HTERT RPE-1 (cell line): ENCODE measurements around the gene SGPL1.

Experiments used
- in situ Hi-C: fragments of 300-500 bp; cut with MboI; formaldehyde crosslinking; loops from 4 replicates; pipeline ENCODE4 v1.14.3; 2020; ENCODE audit warnings: low sequenced_read_pairs

SGPL1 gene

DNA sequence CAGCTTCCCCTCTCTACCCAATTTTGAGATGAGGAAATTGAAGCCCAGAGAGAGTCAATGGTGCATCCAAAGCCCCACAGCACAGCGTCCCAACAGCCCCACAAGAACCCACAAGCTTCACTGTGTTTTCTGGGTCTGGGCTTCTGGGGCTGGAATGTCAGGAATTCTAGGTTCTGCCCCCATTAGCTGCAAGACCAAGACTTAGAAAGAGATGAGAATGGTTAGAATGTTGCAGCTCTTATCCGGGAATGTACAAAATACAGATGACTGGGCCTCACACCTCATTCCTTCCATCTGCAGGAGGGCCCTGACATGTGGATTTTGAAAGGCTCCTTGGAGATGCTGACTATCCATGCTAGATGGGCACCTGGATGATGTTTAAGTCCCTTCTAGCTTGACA is 6.0 kb upstream of the SGPL1 start:
- in situ Hi-C loops: no loop called here

- in situ Hi-C loops: no loop called here
These were observed 4.8 kb upstream of the SGPL1 start for GRCh38 chr10:70810967-70811366.

GRCh38 chr10:70811881-70812280 is 3.9 kb upstream of the SGPL1 start:
- in situ Hi-C loops: no loop called here

- in situ Hi-C loops: no loop called here
These were observed 2.9 kb upstream of the SGPL1 start for GRCh38 chr10:70812814-70813213.

DNA sequence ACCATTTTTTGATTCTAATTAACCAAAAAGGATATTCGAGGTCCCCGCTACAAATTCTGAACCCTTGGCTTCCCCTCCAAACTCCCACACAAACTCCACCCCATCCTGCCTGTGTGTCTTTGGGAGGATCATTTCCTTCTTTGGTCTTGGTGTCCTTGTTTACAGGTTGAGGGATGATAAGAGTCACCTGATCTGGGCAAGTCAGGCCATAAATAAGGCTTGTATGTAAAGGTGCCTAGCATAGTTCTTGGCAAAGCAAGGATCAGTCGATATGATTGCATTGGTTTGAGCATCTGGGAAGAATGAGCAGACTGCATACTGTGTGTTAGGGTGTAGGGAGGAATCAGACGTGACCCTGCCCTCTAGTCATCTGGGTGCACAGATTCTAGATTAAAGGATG is 1.6 kb upstream of the SGPL1 start:
- in situ Hi-C loops: no loop called here

- in situ Hi-C loops: no loop called here
These were observed 609 bp downstream of the SGPL1 start for GRCh38 chr10:70816220-70816894.

DNA sequence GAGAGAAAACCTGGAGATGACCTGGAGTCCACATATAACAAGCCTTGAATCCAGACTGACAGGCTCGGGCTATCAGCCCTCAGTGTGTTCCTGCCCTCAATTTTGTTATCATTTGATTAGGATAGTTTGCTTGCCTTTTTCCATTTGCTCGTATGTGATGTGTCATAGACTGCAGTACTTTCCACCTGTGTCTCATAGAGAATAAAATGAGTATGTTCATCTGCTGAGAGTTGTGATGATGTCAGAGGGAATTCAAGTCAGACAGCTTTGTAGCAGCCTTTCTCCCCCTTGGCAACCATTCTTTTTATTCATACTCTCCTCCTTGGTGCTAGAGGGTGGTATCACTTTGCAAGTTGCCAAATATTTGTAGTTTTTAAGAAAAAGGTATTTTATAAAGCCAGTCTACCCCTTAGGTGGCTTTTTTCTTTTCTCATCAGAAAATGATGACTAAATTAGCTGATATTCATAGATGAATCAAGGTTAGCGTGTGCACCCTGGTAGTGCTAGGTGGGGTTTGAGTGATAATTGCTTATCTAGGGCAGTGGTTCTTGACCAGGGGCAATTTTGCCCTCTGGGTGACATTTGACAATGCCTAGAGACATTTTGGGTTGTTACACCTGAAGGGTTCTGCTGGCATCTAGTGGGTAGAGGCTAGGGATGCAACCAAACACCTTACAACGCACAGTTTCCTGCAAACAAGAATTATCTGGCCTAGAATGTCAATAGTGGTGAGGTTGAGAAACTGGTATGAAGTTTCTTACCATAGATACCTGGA is 5.4 kb downstream of the SGPL1 start:
- in situ Hi-C loops: no loop called here

GRCh38 chr10:70822076-70822820 is 6.5 kb downstream of the SGPL1 start:
- in situ Hi-C loops: no loop called here

DNA sequence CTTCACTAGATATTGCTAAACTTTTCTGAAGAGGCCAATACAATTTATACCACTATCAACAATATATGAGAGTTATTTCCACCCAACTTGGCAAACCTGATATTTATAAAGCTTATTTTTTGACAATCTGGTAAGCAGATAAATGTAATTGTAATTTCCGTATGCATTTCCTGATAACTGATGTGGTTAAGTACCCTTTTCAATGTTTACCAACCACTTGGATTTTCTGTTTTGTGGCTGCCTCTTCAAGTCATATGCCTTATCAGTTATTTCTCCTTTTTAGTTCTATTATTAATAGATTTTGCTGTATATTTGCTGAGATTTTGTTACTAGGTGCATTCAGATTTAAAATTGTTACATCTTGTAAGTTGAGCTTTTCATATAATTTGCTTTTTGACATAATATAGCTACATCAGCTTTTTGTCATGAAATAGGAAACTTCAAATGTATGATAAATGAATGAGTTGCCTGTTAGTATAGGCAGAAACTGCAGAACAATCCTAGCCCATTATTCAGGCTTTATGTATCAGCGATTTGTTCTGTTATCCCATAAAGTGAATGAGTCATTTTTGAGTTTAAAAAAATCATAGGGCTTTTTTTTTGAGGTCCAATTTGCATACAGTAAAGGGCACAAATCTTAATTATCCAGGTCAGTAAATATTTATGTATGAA is 11.5 kb downstream of the SGPL1 start:
- in situ Hi-C loops: no loop called here

DNA sequence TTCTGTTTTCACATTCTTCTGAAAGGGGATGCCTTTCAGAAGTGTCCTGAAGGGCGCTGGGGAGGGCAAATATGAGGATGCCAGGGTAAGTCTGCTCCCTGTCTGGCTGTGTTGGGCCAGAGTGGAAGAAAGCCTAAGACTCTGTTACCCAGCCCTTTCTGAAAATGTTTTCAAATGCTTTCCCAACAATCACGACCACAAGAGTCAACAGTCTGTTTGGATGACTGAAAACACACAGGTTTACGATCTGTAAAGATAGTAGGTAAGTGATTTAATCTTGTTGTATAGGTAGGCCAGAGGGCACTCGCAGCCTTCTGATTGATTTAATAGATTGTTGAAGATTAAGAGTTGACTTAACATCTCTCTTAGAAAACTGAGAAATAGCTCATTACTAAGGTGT is 13.2 kb downstream of the SGPL1 start:
- in situ Hi-C loops: no loop called here

GRCh38 chr10:70829543-70829942 is 13.8 kb downstream of the SGPL1 start:
- in situ Hi-C loops: no loop called here

DNA sequence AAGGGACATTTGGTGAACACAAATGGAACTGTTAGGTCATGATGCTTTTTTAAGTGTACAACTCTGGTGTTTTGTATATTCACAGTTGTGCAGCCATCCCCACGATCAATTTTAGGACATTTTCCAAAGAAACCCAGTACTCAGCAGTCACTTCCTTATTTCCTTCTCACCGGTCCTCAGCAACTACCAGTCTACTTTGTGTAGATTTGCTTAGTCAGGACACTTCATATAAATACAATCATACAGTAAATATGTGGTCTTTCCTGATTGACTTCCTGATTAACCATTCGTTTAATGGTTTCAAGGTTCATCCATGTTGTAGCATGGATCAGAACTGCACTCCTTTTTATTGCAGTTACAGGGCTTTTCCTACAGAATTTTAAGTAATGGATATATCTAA is 14.4 kb downstream of the SGPL1 start:
- in situ Hi-C loops: no loop called here

GRCh38 chr10:70832221-70832620 is 16.5 kb downstream of the SGPL1 start:
- in situ Hi-C loops: no loop called here

DNA sequence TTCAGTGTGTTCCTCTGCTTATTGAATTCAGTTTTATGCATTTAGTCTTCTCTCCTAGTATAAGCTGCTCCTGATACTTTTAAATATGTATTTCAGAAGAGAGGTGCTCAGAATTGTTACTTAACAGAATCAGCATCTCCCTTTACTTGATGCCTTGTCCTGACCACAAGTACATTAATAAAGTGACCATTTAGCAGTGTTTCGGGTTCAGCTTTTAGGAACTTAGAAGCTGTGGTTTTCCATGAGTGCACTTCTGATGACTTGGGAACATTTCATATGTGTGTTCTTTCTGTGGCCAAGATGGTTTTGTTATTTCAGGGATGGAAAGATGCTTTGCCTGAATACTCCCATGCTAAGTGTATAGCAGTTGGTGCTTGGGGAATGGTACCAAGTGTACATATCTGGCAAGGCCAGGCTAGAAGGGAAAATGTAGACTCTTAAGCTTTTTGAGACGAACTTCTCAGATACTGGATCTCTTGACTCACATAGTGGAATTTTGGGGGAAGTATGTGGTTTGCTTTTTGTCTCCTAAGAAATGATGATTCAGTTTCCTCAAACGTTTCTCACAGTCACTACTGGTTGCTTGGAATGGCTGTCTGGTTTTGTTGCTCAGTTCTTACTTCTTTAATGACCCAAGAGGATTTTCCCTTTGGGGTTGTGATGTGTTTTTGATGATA is 17.2 kb downstream of the SGPL1 start:
- in situ Hi-C loops: no loop called here

DNA sequence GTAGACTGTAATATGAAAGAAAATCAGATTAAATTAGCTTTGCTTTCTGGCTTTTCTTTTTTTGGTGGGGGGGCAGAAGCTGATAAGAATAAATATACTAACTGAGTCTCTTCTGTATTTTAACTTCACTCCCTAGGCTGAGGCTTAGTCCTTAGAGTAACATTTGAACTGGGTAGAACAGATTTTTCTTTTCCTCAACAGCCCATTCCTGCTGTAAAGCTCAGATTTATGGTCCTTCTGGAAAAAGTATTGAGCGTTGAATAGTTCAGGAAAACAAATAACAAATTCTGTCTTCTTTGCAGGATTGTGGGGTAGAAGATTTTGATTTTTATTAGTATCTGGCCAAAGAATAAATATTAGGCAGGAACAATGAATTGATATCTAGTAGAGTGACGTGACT is 17.9 kb downstream of the SGPL1 start:
- in situ Hi-C loops: no loop called here

DNA sequence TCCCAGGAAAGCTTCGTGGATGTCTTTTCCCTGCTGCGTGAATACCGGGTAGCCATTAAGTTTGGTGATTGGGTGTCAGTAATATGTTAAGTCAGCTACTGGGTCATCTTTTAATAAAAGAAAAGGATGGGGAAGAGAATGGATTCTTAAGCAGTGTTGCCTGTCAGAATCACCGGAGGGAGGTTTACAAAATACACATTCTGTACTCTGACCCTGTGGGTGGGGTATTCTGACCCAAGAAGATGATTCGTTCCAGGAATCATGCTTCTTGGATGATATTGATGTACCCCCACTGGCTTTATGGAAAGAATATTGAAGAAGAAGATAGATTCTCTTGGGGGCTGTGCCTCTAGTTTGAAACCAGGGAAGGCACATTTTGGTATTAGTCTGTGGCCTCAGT is 18.3 kb downstream of the SGPL1 start:
- in situ Hi-C loops: no loop called here

DNA sequence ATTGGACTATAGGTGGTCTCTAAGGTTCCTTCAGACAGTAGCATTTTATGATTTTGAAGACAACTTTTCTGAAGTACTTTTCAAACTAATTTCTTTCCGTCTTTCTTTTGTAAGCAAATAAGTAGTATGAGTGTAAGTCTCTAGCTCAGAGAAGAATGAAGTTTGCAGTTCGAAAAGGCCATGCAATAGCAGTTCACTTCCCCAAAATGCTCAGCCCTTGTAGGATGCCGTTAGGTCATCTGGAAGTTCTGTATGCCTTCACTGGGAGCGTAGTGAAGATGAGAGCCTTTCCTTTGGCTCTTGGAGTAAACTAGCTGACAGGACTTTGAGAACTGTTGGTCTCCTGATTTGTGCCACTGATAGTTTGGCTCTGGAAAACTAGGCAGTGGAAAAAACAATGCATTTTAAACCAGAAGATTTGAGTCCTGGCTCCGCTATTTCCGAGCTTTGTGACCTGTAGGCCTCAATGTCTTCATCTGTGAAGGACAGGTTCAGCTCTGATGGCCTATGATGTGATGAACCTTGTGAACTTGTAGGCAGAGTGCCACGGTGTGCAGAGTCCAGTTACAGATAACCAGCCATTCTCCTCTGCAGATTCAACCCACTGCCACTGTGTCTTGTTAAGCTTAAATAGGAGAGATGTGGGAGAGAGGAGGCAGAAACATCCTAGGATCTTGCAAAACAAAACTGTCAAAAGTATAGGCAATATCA is 18.8 kb downstream of the SGPL1 start:
- in situ Hi-C loops: no loop called here

- in situ Hi-C loops: no loop called here
These were observed 20.6 kb downstream of the SGPL1 start for GRCh38 chr10:70836319-70836718.

GRCh38 chr10:70837660-70838059 is 21.9 kb downstream of the SGPL1 start:
- in situ Hi-C loops: no loop called here

DNA sequence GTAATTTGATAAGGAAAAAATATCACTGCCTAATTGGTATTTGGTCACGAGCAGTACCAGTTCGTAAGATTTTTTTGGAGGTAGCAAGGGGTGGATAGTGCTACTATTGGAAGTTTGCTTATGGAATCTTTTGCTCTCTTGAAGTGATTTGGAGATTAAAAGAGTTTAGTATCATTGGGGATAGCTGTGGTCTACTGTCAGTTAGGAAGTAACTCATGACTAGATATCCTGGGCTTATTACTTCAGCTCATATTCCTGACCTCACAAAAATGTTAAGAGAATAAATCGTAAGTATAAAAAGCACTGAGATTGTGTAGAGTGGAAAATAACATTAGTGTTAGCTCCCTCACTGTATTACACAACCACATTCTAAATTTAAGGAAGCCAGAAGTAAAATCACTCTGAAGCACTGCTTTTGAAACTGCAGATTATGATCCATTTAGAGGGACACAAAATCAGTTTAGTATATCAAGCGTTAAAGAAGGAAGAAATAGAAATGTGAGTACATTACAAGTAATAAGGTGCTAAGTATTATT is 22.6 kb downstream of the SGPL1 start:
- in situ Hi-C loops: no loop called here
